DMS114 treated with DMSO at 0.1 percent for 48 hours (cell line): Measurements from ENCODE around the gene PCBP1.
"Not testable (repeated sequence)": the region's sequence is repeated elsewhere in the genome, so short reads cannot be mapped to it uniquely, and the experiment has no call there.

Source experiments
- DNase-seq: peaks from one replicate; lab custom pipeline; 2025; ENCODE audit not compliant: unreplicated experiment; lab: John Stamatoyannopoulos, UW

PCBP1 gene

DNA sequence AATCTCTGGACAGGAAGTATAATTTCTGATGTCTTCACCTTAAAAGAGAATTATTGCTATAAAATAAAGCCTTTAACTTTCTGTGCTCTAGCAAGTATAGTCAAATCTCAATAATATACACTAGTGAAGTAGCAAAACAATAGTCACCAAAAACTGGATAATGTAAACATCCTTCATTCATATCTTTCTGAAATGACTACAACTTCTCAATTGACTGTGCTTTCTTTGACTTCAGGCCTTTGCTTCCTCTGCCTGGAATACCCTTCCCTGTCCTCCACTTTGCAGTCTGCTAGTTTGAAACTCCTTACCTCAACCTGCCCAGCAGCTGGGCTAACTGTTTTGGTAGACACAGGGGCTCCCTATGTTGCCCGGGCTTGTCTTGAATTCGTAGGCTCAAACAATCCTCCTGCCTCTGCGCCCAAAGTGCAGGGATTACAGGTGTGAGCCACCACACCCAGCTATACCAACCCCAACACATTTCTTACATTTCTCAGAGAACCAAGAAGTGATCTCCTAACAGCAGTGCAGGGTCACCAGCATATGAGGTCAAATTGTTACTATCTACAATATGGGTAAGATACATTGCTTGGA lies 6.6 kb upstream of the PCBP1 start:
- no peak for DNase-seq

DNA sequence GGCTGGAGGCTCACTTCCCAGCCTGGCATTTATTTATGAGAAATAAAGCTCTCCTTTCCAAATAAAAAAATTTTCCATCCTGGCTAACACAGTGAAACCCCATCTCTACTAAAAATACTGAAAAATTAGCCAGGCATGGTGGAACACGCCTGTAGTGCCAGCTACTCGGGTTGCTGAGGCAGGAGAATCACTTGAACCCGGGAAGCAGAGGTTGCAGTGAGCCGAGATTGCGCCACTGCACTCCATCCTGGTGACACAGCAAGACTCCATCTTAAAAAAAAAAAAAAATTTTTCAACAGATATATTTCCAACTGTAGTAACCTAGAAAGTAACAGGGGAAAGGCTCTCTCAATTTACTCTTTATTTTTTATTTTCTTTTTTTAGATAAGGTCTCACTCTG lies 6.1 kb upstream of the PCBP1 start:
- no peak for DNase-seq

DNA sequence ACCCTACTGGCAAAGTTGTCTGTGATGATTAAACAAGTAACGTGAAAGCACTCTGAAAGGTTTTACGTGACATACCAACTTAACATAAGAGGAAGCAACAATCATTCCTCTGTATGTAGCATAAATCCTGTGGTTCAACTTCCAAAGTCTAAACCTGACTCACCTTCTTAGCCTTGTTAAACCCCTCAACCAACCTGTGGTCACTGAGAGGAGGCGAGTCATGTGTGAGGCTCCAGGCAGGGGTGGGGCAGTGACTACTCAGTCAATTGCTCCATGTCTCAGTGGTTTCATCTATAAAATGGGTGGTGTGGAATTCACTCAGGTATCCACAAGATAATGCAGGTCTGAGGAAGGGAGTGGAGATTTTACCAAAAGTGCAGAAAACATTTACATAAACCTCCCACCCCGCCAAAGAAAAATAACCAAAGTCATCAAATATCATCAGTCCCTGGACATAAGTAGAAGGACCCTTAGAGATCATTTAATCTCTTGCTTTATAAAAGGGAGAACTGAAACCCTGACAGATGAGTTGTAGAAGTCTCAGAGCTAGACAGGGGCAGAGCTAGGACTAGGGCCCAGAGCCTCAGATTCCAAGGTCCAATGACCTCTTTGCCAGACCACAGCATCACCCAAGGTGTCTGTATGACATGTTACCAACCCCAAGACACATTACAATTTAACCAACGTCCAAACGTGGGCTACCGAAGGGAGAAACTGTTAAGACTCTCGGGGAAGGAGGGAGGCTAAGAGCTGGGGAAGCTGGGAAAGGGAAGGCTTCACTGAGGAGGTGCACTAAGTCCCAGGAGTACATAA lies 3.7 kb upstream of the PCBP1 start:
- no peak for DNase-seq

DNA sequence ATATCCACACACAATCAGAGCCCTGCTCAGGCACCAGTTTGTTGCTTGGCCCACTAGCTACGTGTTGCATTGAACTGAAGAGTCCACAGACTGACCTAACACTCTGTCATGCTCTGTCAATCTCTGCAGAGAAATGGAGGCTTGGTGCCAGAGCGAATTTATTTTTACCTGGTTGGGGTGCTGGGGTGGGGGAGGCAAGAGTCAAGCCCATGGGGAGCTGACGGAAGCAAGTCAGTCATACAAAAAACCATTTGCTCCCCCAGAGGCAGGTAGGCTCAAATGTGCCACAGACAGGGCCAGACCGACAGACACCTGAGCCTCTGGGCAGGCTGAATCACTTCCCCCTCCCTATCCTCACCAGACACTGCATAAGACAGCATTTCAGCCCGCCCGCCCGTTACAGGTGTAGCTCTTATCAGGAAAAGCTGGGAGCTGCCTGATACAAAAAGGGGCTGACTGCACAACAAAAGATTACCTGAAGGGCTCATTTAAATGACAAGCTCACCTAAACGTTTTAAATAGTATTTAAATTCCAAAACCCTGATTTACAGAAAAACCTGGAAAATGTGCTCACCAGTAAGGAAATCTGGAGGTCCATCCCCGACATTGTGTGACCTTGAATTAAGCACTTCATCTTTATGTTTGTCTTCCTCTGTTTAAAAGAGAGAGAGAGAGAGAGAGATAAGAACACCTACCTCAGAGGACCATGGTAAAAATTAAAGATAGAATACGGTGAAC lies 2.1 kb upstream of the PCBP1 start:
- no peak for DNase-seq

DNA sequence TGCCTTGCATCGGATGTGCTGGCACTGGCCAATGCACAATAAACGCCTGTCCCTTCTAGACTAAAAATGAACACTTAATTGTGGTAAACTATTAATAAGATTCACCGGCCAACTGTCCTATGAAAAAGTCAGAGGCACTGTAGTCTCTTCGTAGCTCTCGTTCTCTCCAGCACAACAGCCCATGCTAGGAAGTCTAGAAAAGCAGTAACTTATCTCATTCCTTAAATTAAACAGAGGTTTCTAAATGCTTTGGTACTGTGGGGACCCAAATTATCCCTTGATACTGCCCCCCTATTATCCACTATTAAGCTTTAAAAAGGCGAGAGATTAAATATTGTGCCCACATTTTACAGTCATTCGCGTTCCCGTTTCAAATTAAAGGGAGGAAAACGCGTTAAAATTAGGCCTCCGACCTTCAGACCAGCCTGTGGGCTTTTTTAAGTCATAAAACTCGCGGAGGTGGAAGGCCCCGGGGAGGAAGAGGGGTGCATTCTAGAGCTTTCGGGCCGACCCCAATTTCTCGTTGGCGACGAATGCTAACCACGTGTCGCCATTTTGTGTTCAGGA lies 1.5 kb upstream of the PCBP1 start:
- DNase-seq = peak; percentile 28

DNA sequence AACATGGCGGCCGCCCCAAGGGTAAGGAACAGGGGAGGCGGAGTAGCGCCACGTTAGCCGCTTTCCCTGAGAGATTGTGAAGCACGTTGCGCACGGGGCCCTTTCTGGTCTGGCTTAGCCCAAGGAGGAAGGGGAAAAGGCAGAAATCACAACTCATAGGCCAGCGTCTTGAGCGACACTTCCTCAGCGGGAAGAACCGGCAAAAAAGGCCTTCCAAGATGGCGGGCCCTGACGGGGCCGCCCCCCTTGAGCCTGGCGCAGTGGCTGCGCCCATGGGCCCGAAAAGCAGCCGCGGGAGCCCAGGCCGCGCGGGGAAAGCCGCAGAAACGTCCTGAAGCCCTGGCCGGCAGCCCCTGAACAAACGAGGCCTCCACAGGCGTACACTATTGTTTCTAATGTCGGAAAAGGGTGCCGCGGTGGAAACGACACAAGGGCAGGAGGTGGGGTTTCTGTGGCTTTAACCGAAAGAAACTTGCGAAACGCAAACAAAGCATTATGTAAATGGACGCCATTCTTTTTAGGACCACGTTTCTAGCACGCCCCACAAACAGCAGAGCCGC lies 919 bp upstream of the PCBP1 start:
- peak; percentile 67 for DNase-seq

DNA sequence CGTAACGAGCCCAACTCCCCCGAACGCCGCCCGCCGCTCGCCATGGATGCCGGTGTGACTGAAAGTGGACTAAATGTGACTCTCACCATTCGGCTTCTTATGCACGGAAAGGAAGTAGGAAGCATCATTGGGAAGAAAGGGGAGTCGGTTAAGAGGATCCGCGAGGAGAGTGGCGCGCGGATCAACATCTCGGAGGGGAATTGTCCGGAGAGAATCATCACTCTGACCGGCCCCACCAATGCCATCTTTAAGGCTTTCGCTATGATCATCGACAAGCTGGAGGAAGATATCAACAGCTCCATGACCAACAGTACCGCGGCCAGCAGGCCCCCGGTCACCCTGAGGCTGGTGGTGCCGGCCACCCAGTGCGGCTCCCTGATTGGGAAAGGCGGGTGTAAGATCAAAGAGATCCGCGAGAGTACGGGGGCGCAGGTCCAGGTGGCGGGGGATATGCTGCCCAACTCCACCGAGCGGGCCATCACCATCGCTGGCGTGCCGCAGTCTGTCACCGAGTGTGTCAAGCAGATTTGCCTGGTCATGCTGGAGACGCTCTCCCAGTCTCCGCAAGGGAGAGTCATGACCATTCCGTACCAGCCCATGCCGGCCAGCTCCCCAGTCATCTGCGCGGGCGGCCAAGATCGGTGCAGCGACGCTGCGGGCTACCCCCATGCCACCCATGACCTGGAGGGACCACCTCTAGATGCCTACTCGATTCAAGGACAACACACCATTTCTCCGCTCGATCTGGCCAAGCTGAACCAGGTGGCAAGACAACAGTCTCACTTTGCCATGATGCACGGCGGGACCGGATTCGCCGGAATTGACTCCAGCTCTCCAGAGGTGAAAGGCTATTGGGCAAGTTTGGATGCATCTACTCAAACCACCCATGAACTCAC lies 673 bp downstream of the PCBP1 start:
- peak; percentile 37 for DNase-seq

DNA sequence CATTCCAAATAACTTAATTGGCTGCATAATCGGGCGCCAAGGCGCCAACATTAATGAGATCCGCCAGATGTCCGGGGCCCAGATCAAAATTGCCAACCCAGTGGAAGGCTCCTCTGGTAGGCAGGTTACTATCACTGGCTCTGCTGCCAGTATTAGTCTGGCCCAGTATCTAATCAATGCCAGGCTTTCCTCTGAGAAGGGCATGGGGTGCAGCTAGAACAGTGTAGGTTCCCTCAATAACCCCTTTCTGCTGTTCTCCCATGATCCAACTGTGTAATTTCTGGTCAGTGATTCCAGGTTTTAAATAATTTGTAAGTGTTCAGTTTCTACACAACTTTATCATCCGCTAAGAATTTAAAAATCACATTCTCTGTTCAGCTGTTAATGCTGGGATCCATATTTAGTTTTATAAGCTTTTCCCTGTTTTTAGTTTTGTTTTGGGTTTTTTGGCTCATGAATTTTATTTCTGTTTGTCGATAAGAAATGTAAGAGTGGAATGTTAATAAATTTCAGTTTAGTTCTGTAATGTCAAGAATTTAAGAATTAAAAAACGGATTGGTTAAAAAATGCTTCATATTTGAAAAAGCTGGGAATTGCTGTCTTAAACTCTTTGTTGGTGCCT lies 1.4 kb downstream of the PCBP1 start:
- DNase-seq = no peak

DNA sequence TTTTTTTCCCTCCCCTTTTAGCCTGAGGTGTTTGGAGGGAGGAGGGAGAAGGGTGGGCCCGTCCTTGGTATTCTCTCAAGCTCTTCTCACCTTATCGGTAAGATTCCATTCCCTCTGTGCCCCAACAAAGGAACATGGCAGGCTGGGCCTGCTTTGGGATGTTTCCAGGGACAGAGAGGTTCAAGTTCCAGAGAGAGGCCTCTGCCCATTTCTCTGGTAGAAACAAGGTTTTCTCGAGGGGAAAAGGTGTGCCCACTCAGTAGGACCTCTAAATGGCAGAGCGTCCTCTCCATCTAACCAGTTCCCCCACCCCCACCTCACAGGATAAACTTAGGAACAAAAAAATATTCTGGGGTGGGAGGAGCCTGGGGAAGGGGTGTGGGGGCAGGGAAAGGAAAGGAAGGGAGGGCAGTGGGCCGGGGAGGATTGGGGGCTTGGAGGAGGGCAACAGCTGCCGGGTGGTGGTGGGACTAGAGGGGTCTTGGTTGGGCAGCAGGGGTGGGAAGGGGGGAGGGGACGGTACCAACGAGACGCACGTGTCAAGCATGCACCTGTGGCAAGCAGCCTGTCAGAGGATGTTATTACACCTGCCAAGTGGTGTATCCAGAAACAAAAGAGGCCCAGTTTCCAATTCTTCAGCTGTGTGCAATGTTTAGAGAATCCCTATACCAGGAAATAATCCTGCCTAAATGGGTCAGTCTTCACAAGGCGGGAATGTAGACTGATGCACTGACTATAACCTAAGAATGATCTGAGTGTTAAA lies 2.1 kb downstream of the PCBP1 start:
- DNase-seq = peak; percentile 26

DNA sequence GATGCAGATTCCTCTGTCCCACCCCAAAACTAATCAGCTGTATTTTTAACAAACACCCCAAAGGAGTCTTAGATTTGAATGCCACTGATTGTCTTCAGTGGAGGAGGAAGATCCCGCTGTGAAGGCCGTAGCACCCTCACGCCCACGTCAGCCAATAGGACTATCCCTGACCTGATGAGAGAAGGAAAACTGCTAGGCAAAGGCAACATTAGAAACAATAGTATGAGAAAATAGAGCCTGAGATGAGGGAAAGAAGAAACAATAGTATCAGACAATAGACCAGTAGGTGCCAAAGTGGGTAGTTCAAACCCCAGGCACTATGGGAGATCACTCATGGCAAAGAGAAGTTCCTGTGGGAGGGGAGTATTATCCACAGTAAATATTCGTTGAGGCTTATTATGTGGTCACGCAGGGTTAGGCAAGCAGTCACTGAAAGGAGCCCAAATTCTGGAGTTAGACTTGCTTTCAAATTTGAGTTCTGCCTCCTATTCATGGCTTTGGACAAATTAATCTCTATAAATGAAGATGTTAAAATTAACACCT lies 2.8 kb downstream of the PCBP1 start:
- no peak for DNase-seq

DNA sequence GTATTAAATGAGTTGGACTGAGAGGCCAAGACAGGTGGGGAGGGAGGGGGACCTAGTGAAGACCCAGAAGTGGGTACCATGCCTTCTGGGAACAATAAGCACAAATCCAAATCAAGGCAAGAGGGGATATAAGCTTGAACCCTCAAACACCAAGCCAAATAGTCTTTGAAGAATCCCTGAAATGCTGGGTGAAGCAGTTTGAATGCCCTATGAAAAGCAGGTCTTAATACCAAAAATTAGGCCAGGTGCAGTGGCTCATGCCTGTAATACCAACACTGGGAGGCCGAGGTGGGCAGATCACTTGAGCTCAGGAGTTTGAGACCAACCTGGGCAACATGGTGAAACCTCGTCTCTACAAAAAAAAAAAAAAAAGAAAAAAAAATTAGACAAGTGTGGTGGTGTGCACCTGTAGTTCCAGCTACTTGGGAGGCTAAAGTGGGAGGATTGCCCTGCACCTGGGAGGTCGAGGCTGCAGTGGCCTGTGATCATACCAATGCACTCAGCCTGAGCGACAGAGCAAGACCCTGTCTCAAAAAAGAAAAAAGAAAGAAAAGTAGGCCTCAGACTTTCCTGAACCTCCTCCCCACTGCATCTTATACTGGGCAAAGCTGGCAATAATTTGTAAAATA lies 3.5 kb downstream of the PCBP1 start:
- no peak for DNase-seq

DNA sequence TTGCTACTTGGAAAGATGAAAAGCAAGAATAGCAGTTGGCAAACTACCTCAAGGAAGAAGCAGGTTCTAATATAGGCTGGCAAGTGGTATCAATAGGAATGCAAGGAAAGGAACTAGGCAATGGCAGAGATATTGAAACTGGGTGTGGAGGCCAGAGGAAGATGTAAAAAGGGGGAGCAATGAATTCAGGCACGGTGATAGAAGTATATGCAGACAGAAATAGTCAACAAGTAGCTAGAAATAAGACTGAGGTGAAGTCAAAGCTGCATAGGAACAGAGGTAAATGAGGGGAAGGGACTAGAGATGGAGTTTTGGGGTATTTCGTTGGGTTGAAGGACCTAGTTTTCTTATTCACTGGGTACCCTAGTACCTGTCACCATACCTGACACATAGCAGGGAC lies 4.1 kb downstream of the PCBP1 start:
- DNase-seq = no peak

DNA sequence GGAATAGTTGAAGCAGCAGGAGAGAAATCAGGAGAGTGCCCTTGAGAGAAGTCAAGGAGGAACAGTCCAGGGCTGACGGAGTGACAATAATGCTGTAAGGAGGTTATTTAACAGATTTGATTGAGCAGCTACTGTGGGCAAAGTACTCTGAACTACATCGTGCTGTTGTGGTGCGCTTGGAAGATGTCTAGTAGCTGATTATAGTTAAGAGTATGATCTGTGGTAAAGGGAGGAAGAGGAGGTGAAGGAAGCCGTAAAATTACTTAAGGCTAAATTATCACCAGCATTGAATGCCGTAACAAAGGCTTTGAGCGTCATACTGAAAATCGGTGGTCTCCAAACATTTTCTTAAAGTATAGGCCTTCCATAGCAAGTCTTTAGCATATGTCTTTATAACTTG lies 4.5 kb downstream of the PCBP1 start:
- no peak for DNase-seq

DNA sequence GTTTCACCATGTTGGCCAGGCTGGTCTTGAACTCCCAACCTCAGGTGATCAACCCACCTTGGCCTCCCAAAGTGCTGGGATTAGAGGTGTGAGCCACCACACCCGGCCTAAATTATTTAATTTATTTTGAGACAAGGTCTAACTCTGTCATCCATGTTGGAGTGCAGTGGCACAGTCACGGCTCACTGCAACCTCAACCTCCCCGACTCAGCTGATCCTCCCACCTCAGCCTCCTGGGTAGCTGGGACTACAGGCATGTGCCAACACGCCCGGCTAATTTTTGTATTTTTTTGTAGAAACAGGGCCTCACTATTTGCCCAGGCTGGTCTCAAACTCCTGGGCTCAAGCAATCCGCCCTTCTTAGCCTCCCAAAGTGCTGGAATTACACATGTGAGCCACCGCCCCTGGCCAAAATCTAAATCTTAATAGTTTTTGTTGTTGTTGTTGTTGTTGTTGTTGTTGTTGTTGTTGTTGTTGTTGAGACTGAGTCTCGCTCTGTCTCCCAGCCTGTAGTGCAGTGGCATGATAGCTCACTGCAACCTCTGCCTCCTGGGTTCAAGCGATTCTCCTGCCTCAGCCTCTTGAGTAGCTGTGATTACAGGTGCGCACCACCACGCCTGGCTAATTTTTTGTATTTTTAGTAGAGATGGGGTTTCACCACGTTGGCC lies 5.4 kb downstream of the PCBP1 start:
- not testable (repeated sequence) for DNase-seq

DNA sequence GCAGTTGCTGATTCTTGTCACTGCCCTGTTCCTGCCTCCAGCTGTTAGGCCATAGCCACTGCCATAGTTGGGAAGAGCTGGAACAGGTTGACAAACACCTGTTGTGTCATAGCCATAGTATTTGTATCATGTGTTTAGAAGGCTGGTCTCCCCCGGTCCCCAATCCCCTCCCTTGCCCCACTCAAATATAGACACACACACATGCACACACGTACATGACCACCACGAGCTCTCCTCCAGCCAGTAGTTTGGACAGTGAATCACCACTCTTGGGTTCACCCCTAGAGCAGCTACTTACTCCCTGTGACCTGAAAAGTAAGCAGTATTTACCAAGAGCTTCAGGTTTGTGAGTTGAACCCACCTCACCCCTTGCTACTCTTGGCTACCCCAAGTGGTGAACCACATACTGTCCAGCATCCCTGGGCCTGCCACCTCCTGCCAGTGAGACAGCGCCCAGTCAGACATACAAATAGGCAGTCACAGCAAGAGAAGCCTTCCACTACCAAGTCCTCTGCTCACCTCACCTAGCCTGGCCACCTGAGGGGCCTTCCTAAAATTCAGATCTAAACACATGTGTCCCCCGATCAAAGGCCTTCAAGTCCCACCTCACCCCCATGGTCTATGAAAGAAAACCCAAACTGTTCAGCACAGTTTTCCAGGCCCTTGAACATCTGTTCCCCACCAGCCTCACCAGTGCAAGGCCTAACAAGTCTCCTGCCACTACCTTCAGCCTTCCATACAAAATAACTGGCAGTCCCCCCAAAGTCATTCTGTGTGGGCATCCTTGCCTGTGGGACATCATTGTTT lies 7.1 kb downstream of the PCBP1 start:
- no peak for DNase-seq

DNA sequence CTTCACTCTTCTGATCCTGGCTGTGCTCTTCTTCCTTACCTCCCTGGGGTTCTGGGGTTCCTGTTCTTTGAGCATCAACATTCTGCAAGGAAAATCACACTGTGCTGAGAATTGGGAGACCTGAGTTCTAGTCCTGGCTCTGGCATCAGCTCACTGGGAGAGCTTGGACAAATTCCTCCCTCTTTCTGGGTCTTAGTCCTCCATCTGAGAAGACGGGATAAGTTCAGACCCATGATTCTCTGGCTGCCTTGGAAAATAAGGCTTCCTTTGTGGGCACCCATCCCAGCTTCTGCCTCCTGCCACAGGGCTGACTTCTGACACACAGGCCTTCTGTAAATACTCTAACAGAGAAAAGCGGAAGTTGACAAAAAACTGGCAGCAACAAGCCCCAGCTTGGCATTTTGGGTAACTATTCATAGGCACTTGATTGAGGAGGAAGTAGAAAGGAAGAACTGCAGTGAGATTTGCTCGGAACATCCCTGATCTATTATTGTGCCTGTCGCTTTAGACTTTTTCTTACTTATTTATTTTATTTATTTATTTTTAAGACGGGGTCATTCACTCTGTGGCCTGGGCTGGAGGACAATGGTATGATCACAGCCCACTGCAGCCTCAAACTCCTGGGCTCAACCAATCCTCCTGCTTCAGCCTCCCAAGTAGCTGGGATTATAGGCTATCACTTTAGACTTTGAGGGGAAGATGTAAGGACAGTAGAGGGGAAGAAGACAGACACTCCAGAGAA lies 7.9 kb downstream of the PCBP1 start:
- no peak for DNase-seq
